Measurements from ENCODE around the gene GFOD1.

GFOD1 gene

GRCh38 chr6:13421425-13422059 is 65.9 kb downstream of the GFOD1 start:
- DNase-seq, result no peak

- no peak for DNase-seq
These were observed 67.1 kb downstream of the GFOD1 start for GRCh38 chr6:13420269-13420668.

GRCh38 chr6:13419422-13420195 is 67.8 kb downstream of the GFOD1 start:
- DNase-seq, result no peak

GRCh38 chr6:13418844-13419243 is 68.6 kb downstream of the GFOD1 start:
- DNase-seq, result no peak

GRCh38 chr6:13417954-13418353 is 69.4 kb downstream of the GFOD1 start:
- no peak for DNase-seq

- DNase-seq, result no peak
These were observed 70.0 kb downstream of the GFOD1 start for GRCh38 chr6:13417431-13417830.

- DNase-seq, result no peak
These were observed 72.1 kb downstream of the GFOD1 start for GRCh38 chr6:13415283-13415682.

GRCh38 chr6:13413900-13414555 is 73.4 kb downstream of the GFOD1 start:
- no peak for DNase-seq

GRCh38 chr6:13413466-13413862 is 73.9 kb downstream of the GFOD1 start:
- DNase-seq, result no peak

- no peak for DNase-seq
These were observed 74.5 kb downstream of the GFOD1 start for GRCh38 chr6:13412639-13413465.

- DNase-seq, result no peak
These were observed 75.2 kb downstream of the GFOD1 start for GRCh38 chr6:13412211-13412610.

- DNase-seq, result no peak
These were observed 75.9 kb downstream of the GFOD1 start for GRCh38 chr6:13411484-13411883.

- DNase-seq, result no peak
These were observed 77.4 kb downstream of the GFOD1 start for GRCh38 chr6:13409991-13410390.

- no peak for DNase-seq
These were observed 79.4 kb downstream of the GFOD1 start for GRCh38 chr6:13407709-13408695.

GRCh38 chr6:13407368-13407708 is 80.1 kb downstream of the GFOD1 start:
- no peak for DNase-seq

GRCh38 chr6:13406781-13407180 is 80.6 kb downstream of the GFOD1 start:
- no peak for DNase-seq

GRCh38 chr6:13405961-13406477 is 81.4 kb downstream of the GFOD1 start:
- no peak for DNase-seq

GRCh38 chr6:13404892-13405254 is 82.5 kb downstream of the GFOD1 start:
- no peak for DNase-seq

GRCh38 chr6:13404228-13404891 is 83.0 kb downstream of the GFOD1 start:
- DNase-seq, result no peak

- no peak for DNase-seq
These were observed 84.7 kb downstream of the GFOD1 start for GRCh38 chr6:13402711-13403110.

GRCh38 chr6:13400772-13401171 is 86.6 kb downstream of the GFOD1 start:
- no peak for DNase-seq
